ENCODE measurements around the gene CELF1. TPM values are rescaled to one million over a fixed set of nuclear protein-coding genes. Genes with fewer than 3 reads are reported as not detected.

The CELF1 gene
- total RNA-seq: 113 TPM

DNA sequence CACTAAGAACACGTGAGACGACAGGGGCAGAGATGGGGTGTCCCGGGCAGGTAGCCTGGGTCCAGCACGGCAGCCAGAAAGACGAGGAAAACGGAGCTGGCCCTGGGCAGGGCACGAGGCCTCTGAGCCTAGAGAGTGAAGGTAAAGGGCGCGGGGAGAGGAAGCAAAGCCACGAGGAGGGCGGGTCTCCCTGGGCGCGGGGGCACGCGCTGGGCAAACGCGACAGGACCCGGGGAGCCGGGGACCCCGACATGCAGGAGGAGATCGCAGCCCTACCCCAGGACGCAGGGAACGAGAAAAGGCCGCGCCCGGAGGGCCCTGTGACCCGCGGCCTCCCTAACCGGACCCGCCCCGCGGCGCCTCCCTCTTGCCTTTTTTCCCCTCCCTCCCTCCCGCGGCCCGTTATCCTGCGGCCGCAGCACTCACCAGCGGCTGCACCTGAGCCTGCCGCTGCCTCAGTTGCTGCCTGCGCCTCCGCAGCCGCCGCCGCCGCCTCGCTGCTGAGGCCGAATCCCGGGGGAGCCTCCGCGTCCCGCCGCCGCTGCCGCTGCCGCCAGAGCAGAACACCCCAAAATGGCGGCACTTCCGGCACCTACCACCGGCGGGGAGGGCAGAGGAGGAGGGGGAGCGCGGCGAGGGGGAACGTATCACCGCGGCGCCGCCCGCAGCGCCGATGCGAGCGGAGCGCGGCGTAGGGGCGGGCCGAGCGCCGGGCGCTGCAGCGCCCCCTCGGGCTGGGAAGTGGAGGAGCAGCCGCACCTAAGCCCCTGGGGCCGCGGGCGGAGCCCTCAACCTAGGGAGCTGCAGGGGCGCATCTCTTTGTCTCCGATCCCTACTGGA is at the start of gene CELF1:
TSS of gene CELF1 (minus strand) at position 567 of the 840 bp plus-strand sequence. CDS start 53,609 bp downstream, outside the sequence.
- peak; percentile 93 for DNase-seq (ENCODE audit: low spot score)
- ATAC-seq: peak; percentile 98
- intact Hi-C loops (cut with DNase I): no loop called here

DNA sequence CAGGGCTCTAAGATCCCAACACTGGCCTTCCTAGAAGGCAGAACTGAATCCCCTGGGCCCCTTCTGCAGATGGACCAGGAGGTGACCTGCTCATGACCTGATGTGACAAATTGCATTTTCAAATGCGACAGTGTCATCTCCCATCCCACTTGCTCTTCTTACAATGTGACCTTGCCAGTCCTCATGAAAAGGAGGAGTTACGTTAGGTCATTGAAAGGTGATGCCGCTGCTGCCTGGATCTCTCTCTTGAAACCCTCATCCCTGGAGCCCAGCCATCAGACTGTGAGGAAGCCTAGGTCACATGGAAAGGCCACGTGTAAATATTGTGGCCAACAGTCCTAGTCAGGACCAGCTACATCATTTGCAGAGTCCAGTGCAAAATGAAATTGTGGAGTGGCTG is 47.0 kb upstream of the CELF1 start:
- no peak for DNase-seq (ENCODE audit: low spot score)
- intact Hi-C loops (cut with DNase I): no loop called here

GRCh38 chr11:47595967-47596366 is 43.0 kb upstream of the CELF1 start:
- DNase-seq (ENCODE audit: low spot score) (no peak), ATAC-seq (no peak)
- intact Hi-C loops (cut with DNase I): no loop called here

More for the DNA sequence above, 47.0 kb upstream of the CELF1 start:
- peak; percentile 44 for ATAC-seq

DNA sequence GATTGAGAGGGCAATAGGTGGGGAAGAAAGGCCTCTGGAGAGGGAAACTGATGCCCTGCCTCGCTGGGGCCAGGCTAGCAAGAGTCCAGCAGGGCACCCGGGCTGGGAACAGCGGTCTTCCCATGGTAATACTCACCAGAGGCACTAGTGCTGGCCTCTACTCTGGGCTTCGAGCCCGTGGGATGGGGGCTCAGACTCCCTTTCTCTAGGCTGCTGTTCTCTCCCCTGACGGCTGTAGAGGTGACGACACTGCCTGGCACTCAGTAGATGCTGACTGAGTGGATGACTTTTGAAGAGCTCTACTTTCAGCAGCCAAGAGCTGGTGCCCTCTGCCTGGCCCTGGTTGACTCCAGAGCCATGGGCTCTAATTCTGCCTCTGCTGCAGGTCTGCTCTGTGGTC is 42.1 kb upstream of the CELF1 start:
- DNase-seq (ENCODE audit: low spot score) (no peak), ATAC-seq (peak; percentile 4)
- intact Hi-C loops (cut with DNase I): no loop called here

DNA sequence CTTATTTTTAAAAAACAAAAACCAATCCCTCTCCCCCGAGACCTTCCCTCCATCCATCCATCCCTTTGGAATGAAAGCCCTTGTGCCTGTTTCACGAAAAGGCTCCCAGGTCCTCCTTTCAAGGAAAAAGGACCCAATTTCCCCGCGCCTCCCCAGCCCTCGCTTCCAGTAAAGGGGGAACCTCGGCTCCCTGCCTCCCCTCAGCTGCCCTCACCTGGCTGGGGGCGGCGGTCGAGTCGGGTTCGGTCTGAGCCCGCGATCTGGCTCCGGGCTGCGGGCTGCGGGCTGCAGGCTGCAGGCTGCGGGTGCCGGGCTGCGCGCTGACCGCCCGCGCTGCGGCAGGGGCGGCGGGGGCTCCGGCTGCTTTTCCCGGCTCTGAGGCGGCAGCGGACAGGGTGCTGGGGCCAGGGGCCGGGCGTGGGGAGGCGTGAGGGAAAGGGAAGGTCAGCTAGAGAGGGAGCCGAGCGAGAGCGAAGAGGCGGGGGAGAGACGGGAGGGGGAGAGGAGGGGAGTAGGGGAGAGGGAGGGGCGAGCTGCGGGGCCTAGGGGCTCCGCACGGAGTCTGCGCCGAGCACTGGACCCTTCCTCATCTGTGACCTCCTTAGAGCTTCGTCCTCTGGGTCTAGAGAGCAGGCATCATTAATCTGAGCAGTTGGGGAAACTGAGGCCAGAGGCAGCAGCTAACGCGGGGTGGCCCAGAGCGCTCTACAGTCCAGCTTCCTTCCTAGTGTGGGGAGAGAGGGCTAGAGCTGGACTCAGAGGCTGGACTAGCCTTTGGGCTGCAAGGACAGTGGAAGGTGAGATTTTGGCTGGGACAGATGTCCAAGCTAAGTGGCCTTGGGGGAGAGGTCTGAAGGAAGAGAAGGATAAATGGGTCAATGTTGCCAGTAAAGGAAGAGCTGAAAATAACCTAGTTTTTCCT is 41.3 kb upstream of the CELF1 start, which contains the start of gene C1QTNF4:
TSS of gene C1QTNF4 (minus strand) at position 478 of the 922 bp plus-strand sequence. CDS start 3,601 bp downstream, outside the sequence.
- intact Hi-C loops (cut with DNase I): loop anchor here (5.0 kb wide), 1 partner anchor 1437 kb away; no protein-coding TSS in a partner anchor
- no peak for DNase-seq (ENCODE audit: low spot score)
- ATAC-seq: no peak

- DNase-seq (ENCODE audit: low spot score) (no peak), ATAC-seq (no peak)
- intact Hi-C loops (cut with DNase I): loop anchor here (5.0 kb wide), 1 partner anchor 1436 kb away; no protein-coding TSS in a partner anchor
Observed at GRCh38 chr11:47593492-47593933, 40.6 kb upstream of the CELF1 start.

- no peak for ATAC-seq
- no peak for DNase-seq (ENCODE audit: low spot score)
Observed at GRCh38 chr11:47592970-47593369, 40.0 kb upstream of the CELF1 start.

DNA sequence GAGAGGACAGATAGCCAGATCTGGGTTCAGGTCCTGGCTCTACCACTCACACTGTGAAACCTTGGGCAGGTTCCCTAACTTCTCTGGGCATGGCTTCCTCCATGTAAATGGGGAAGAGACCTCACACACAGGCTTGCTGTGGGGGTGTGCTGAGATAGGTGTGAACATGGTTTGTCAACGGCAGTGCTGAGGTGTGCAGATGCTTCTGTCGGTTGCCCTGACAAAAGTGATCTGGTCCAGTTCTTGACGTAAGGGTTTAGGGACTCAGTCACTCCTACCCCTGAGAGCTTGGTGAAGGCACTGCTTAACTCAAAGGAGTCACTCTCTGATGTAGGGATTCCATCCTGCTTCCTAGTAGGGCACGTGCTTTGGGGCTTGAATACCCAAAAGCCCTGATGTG is 39.3 kb upstream of the CELF1 start:
- ATAC-seq (no peak), DNase-seq (ENCODE audit: low spot score) (no peak)
- intact Hi-C loops (cut with DNase I): loop anchor here (5.0 kb wide), 1 partner anchor 1435 kb away; no protein-coding TSS in a partner anchor

More at GRCh38 chr11:47592970-47593369, 40.0 kb upstream of the CELF1 start:
- intact Hi-C loops (cut with DNase I): loop anchor here (5.0 kb wide), 1 partner anchor 1436 kb away; no protein-coding TSS in a partner anchor

GRCh38 chr11:47591764-47592163 is 38.8 kb upstream of the CELF1 start:
- no peak for DNase-seq (ENCODE audit: low spot score)
- ATAC-seq: no peak
- intact Hi-C loops (cut with DNase I): loop anchor here (5.0 kb wide), 1 partner anchor 1434 kb away; no protein-coding TSS in a partner anchor

DNA sequence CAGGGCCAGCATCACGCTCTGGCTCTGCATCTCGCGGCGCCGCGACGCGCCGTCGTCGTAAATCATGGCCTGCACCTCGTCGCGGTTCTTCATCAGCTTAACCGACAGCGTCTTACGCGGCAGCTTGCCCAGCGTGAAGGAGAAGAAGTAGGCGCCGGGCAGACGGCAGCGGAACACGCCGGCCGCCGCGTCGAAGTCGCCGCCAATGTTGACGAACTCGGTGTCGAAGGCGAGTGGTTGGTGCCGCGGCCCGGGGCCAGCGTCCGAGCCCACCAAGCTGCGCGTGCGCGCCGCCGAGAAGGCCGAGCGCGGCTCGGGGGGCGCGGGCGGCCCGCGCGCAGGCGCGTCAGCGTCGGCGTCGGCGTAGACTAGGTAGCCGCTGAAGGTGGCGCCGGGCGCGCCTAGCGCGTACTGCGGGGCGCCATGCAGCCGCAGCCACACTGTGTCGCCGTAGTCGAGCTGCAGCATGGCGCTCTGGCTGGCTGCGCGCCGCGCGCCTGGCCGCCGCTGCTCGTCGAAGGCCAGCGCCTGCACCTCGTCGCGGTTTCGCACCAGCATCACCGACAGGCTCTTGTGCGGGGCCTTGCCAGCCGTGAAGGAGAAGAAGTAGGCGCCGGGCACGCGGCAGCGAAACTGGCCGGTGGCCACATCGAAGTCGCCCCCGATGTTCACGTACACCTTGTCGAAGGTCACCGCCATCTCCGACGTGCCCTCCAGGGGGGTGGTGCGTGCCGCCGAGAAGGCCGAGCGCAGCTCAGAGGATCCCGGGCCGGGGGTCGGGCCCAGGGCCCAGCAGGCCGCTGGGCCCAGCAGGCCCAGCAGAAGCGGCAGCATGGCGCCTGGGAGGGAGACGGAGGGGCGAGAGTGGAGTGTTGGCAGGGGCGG is 37.3 kb upstream of the CELF1 start:
- DNase-seq (ENCODE audit: low spot score) (peak; percentile 68), ATAC-seq (peak; percentile 1)
- intact Hi-C loops (cut with DNase I): loop anchor here (5.0 kb wide), 1 partner anchor 1433 kb away; no protein-coding TSS in a partner anchor

DNA sequence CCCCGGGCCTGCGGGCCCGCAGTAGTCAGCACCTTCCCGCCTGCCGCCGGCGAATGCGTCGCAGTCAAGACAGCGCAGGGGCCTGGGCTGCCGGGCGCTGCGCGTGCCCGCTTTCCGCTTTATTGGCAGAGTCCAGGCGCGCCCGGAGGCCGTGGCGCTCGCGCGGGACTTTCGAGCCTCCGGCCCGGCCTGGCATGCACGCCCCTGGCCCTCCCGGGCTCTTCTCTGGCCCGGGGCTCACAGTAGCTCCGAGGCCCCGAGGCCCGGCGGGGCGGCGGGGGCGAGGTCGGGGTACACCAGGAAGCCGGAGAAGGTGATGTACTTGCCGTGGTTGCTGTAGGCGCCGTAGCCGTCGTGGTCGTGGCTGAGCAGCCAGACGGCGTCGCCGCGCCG is 36.6 kb upstream of the CELF1 start:
- ATAC-seq (peak; percentile 21), DNase-seq (ENCODE audit: low spot score) (no peak)
- intact Hi-C loops (cut with DNase I): no loop called here

GRCh38 chr11:47589118-47589517 is 36.2 kb upstream of the CELF1 start:
- intact Hi-C loops (cut with DNase I): no loop called here
- ATAC-seq: no peak
- DNase-seq (ENCODE audit: low spot score): no peak

GRCh38 chr11:47587723-47588326 is 34.9 kb upstream of the CELF1 start:
- ATAC-seq: peak; percentile 76

DNA sequence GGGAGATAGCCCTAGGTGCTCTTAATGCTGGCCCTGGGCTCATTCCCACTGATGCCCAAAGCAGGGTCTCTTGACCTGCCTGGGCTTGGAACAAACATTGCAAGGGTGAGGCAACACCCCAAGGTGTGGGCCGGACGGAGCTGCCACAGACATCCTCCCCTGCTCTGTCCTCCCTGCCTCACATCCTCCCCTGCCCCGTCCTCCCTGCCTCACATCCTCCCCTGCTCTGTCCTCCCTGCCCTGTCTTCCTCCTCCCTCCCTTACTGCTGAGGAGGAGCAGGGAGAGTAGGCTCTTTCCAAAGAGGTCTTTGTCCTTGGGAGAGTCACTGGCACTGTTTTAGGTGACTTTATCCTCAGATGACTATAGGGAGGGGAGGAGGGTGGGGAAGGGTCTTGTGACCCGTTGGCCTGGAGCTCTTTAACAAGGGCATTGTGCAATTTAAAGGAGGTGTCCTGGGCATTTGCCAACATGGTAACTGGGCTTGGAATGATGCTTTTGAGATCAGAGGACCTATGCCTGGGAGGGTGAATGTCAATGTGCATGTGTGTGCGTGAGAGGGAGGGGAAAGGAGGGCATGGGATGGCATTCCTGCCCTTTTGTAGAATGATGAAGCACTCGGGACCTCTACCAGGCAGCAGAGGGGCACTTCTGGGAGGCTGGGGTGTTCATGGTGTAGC is 34.2 kb upstream of the CELF1 start:
- intact Hi-C loops (cut with DNase I): no loop called here
- DNase-seq (ENCODE audit: low spot score) (no peak), ATAC-seq (peak; percentile 27)

More at GRCh38 chr11:47587723-47588326, 34.9 kb upstream of the CELF1 start:
- intact Hi-C loops (cut with DNase I): no loop called here
- DNase-seq (ENCODE audit: low spot score): peak; percentile 75

DNA sequence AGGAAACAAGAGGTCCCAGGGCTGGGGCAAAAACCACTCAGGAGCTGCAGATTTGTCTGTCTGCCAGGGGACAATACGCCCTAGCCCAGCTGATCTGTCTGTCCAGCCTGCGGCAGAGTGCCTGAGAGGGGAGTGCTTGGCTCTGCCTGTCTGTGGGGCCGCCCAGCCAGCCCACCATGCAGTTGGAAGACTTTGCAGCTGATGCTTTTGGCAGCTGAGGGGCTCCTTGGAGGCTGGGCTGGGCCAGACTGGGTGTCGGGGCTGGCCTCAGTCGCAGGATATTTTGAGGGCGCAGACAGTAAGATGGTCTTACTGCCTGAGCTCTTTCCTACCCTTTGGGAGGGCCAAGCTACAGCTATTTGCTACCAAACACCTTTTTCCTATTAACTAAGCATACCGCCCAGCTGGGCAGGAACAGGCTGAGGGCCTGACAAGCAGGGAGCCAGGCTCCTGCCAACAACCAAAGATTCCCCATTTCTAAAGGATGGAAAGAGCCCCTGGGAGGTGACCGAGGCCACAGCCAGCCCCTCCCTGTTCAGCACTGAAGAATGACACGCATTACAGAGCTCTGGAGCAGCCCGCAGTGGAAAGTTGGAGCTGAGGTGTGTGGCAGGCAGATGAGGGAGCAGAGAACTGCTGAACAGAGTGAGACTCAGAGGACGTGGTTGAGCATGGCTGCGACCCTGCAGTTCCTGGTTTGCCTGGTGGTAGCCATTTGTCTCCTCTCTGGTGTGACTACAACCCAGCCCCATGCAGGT is 33.3 kb upstream of the CELF1 start, which contains the start of gene FAM180B:
TSS of gene FAM180B (plus strand) at position 581 of the 758 bp plus-strand sequence. CDS start at position 672, 91 bp downstream.
- peak; percentile 75 for ATAC-seq
- intact Hi-C loops (cut with DNase I): no loop called here
- DNase-seq (ENCODE audit: low spot score): no peak

GRCh38 chr11:47583844-47584243 is 30.9 kb upstream of the CELF1 start:
- DNase-seq (ENCODE audit: low spot score): no peak
- no peak for ATAC-seq
- intact Hi-C loops (cut with DNase I): no loop called here

All from sciatic nerve (tissue), 2 donors.